A673 (cell line): Measurements from ENCODE around the gene CASZ1. TPM values are rescaled to one million over a fixed set of nuclear protein-coding genes. Genes with fewer than 3 reads are reported as not detected.

Experiments
- BruUV-seq: library from RNA; stranded (reverse); fragments of 400-500 nt; replicated peaks from 2 replicates; lab custom pipeline; 2021; lab: Mats Ljungman, UMichigan
- CTCF ChIA-PET: fragments of 300-600 bp; sonication (Branson Sonifier 250); formaldehyde crosslinking; loops from one replicate; lab custom pipeline; 2022; ENCODE audit warnings: antibody characterized with exemption; lab: Charles Lee
- POLR2A ChIA-PET: fragments of 300-600 bp; sonication (Branson Sonifier 250); formaldehyde crosslinking; loops from one replicate; lab custom pipeline; 2022; ENCODE audit warnings: antibody characterized with exemption; ENCODE audit not compliant: low non-redundant PET; lab: Charles Lee
- DNase-seq: peaks from one replicate; pipeline ENCODE4 v3.0.0-alpha.2; 2015; ENCODE audit warnings: low spot score
- H3K27ac ChIP-seq: fragments of 200-600 bp; sonication (generic); 2 replicates; pipeline ENCODE4 v1.5.1; 2016; ENCODE audit warnings: mixed run types, low read depth, mild to moderate bottlenecking, mixed read lengths, antibody characterized with exemption, low read length; ENCODE audit not compliant: poor library complexity, severe bottlenecking
- H3K27me3 ChIP-seq: fragments of 200-600 bp; sonication (generic); replicated peaks from 2 replicates; pipeline ENCODE4 v1.6.1; 2017; ENCODE audit warnings: mixed run types, low read depth, mild to moderate bottlenecking, mixed read lengths, antibody characterized with exemption, low read length; ENCODE audit not compliant: insufficient read depth, poor library complexity
- H3K36me3 ChIP-seq: fragments of 200-600 bp; sonication (generic); 2 replicates; pipeline ENCODE4 v1.6.1; 2016; ENCODE audit warnings: mixed run types, mild to moderate bottlenecking, mixed read lengths, antibody characterized with exemption, low read length; ENCODE audit not compliant: insufficient read depth, poor library complexity, severe bottlenecking
- H3K4me1 ChIP-seq: fragments of 200-600 bp; sonication (generic); 2 replicates; pipeline ENCODE4 v1.6.1; 2017; ENCODE audit warnings: mixed run types, mild to moderate bottlenecking, mixed read lengths, antibody characterized with exemption, low read length; ENCODE audit not compliant: insufficient read depth, poor library complexity, severe bottlenecking
- H3K4me3 ChIP-seq: fragments of 200-600 bp; sonication (generic); 2 replicates; pipeline ENCODE4 v1.5.1; 2016; ENCODE audit warnings: low read depth, mixed run types, mild to moderate bottlenecking, mixed read lengths, low read length; ENCODE audit not compliant: poor library complexity, severe bottlenecking
- H3K9me3 ChIP-seq: fragments of 200-600 bp; sonication (generic); 2 replicates; pipeline ENCODE4 v1.6.1; 2016; ENCODE audit warnings: mixed run types, low read depth, mild to moderate bottlenecking, mixed read lengths, antibody characterized with exemption, low read length; ENCODE audit not compliant: poor library complexity, severe bottlenecking
- CTCF ChIP-seq: fragments of 300-800, 200-600 bp; sonication (generic); conservative IDR thresholded peaks from 2 replicates; pipeline ENCODE4 v1.5.1; 2017; ENCODE audit warnings: low read depth, mild to moderate bottlenecking, antibody characterized with exemption, low read length, moderate library complexity, mixed read lengths
- EZH2 ChIP-seq: fragments of 200-600 bp; sonication (generic); IDR thresholded peaks from 2 replicates; pipeline ENCODE4 v1.6.1; 2017; ENCODE audit warnings: borderline replicate concordance, low read depth, mild to moderate bottlenecking, mixed read lengths, antibody characterized with exemption, low read length; ENCODE audit not compliant: poor library complexity, severe bottlenecking
- intact Hi-C: fragments of 100-400 bp; cut with micrococcal nuclease; formaldehyde crosslinking; loops from one replicate; pipeline ENCODE4 v1.10.0; 2022; ENCODE audit not compliant: unreplicated experiment
- total RNA-seq: library from RNA; stranded (reverse); gene quantifications from 2 replicates; pipeline ENCODE4 v1.2.3, GENCODE V29; 2021

Gene CASZ1
- total RNA-seq, 1 experiment from 2014 or later = 1.9 TPM

DNA sequence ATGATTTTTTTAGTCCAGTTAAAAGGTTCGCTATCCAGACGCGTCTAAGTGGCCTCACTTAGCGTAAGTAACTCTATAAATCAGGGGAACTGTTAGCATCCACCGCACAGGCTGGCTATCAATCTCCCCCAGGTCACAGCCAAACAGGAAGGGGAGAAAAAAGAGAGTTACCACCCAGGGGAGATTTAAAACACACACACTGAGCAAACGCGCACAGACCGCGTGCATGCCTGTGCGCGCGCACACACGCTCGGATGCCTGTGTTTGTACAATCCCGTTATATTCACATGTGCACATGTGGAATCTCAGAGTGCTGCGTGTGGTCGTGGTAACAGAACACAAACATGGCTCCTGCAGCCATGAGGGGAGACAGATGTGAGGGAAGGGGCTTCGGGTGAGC lies 125.4 kb downstream of the CASZ1 start:
- intact Hi-C loops = no loop called here
- ChIA-PET POLR2A (no interaction called here), CTCF (no interaction called here)
- Histone ChIP-seq H3K27me3 (no peaks in the 10 kb centered on the region), H3K4me3 (no peak overlapping the region), H3K27ac (no peak overlapping the region), H3K9me3 (no peaks in the 10 kb centered on the region), H3K36me3 (no peaks in the 10 kb centered on the region), H3K4me1 (no peaks in the 10 kb centered on the region)
- no TSS peak for BruUV-seq
- TF ChIP-seq CTCF = no peak
- no peak for TF ChIP-seq EZH2
- no peak for DNase-seq

- Histone ChIP-seq H3K9me3 (no peaks in the 10 kb centered on the region), H3K27ac (no peak overlapping the region), H3K4me1 (no peaks in the 10 kb centered on the region), H3K36me3 (no peaks in the 10 kb centered on the region), H3K27me3 (no peaks in the 10 kb centered on the region), H3K4me3 (no peak overlapping the region)
- no peak for DNase-seq
- TF ChIP-seq EZH2 = no peak
- no peak for TF ChIP-seq CTCF
- ChIA-PET POLR2A (no interaction called here), CTCF (no interaction called here)
- BruUV-seq = no TSS peak
- intact Hi-C loops = no loop called here
Observed at GRCh38 chr1:10670190-10670589, 126.3 kb downstream of the CASZ1 start.

GRCh38 chr1:10669570-10669969 lies 126.9 kb downstream of the CASZ1 start:
- Histone ChIP-seq H3K27me3 (no peaks in the 10 kb centered on the region), H3K9me3 (no peaks in the 10 kb centered on the region), H3K27ac (no peak overlapping the region), H3K4me1 (no peaks in the 10 kb centered on the region), H3K4me3 (no peak overlapping the region), H3K36me3 (no peaks in the 10 kb centered on the region)
- no peak for DNase-seq
- CTCF ChIA-PET = no interaction called here
- no TSS peak for BruUV-seq
- TF ChIP-seq CTCF = no peak
- TF ChIP-seq EZH2 = no peak
- intact Hi-C loops = no loop called here
- POLR2A ChIA-PET = no interaction called here
